Activated CD8-positive, alpha-beta T cell treated with anti-CD3 and anti-CD28 coated beads, Interleukin-2, amount 10 ng/mL, durations not matched to agents 7 days and 5 days (primary cell): ENCODE measurements around the gene GALNT11. TPM values are rescaled to one million over a fixed set of nuclear protein-coding genes. Genes with fewer than 3 reads are reported as not detected.
"Not testable (repeated sequence)": the region's sequence is repeated elsewhere in the genome, so short reads cannot be mapped to it uniquely, and the experiment has no call there.

Experiments
- ATAC-seq: fragments of 150-1000 bp; cut with Tn5 transposase; one replicate; pipeline ENCODE4 v1.10.0; 2021; ENCODE audit warnings: moderate library complexity
- CTCF ChIA-PET: fragments of 350-600 bp; sonication (Branson Sonifier 250); formaldehyde crosslinking; loops from one replicate; lab custom pipeline; 2021; ENCODE audit warnings: antibody characterized with exemption; lab: Charles Lee
- POLR2A ChIA-PET: fragments of 350-600 bp; sonication (Branson Sonifier 250); formaldehyde crosslinking; loops from one replicate; lab custom pipeline; 2021; ENCODE audit warnings: antibody characterized with exemption; lab: Charles Lee
- DNase-seq: peaks from one replicate; pipeline ENCODE4 v3.0.0-alpha.2; 2020
- H3K27ac Mint-ChIP-seq: one replicate; pipeline ENCODE4 v1.8.0; 2021; ENCODE audit warnings: mild to moderate bottlenecking, mixed read lengths
- H3K27me3 Mint-ChIP-seq: one replicate; pipeline ENCODE4 v1.8.0; 2021; ENCODE audit warnings: low read depth, mixed read lengths
- H3K36me3 Mint-ChIP-seq: one replicate; pipeline ENCODE4 v1.8.0; 2021; ENCODE audit warnings: low read depth, mixed read lengths
- H3K4me1 Mint-ChIP-seq: one replicate; pipeline ENCODE4 v1.8.0; 2021; ENCODE audit warnings: low read depth, mixed read lengths
- H3K4me3 Mint-ChIP-seq: one replicate; pipeline ENCODE4 v1.8.0; 2021; ENCODE audit warnings: mild to moderate bottlenecking, mixed read lengths
- H3K9me3 Mint-ChIP-seq: one replicate; pipeline ENCODE4 v1.8.0; 2022; ENCODE audit warnings: mixed read lengths; ENCODE audit not compliant: insufficient read depth
- total RNA-seq, 2 experiments: library from RNA; stranded (reverse); gene quantifications; one replicate each; pipeline ENCODE4 v1.2.3, GENCODE V29; 2021

The GALNT11 gene
- total RNA-seq, 2 experiments from 2014 or later = 18.4 to 20.3 TPM

- ATAC-seq = no peak
These were observed 33.8 kb downstream of the GALNT11 start for GRCh38 chr7:152059311-152059710.

GRCh38 chr7:152061086-152061485, 35.6 kb downstream of the GALNT11 start:
- DNase-seq, H3K27ac Mint-ChIP-seq, ATAC-seq, H3K4me1 Mint-ChIP-seq, H3K4me3 Mint-ChIP-seq, H3K9me3 Mint-ChIP-seq, H3K27me3 Mint-ChIP-seq, POLR2A ChIA-PET, CTCF ChIA-PET: not testable (repeated sequence)
- peaks cover 24% of the 10 kb centered on the region for H3K36me3 Mint-ChIP-seq

More at GRCh38 chr7:152059311-152059710, 33.8 kb downstream of the GALNT11 start:
- Mint-ChIP-seq H3K27me3 (no peaks in the 10 kb centered on the region), H3K4me3 (no peak overlapping the region), H3K4me1 (no peaks in the 10 kb centered on the region), H3K27ac (no peak overlapping the region), H3K36me3 (peaks cover 24% of the 10 kb centered on the region), H3K9me3 (no peaks in the 10 kb centered on the region)
- ChIA-PET POLR2A (no interaction called here), CTCF (no interaction called here)
- no peak for DNase-seq

- ATAC-seq, H3K27me3 Mint-ChIP-seq, H3K9me3 Mint-ChIP-seq, POLR2A ChIA-PET, H3K4me1 Mint-ChIP-seq, DNase-seq, H3K4me3 Mint-ChIP-seq, CTCF ChIA-PET, H3K27ac Mint-ChIP-seq: not testable (repeated sequence)
- H3K36me3 Mint-ChIP-seq = peaks cover 25% of the 10 kb centered on the region
These were observed 37.7 kb downstream of the GALNT11 start for GRCh38 chr7:152063192-152063591.

GRCh38 chr7:152063821-152064220, 38.3 kb downstream of the GALNT11 start:
- H3K27me3 Mint-ChIP-seq, POLR2A ChIA-PET, H3K27ac Mint-ChIP-seq, CTCF ChIA-PET, H3K4me1 Mint-ChIP-seq, DNase-seq, H3K9me3 Mint-ChIP-seq, ATAC-seq, H3K4me3 Mint-ChIP-seq: not testable (repeated sequence)
- peaks cover 21% of the 10 kb centered on the region for H3K36me3 Mint-ChIP-seq

- ATAC-seq, H3K27me3 Mint-ChIP-seq, H3K9me3 Mint-ChIP-seq, H3K4me1 Mint-ChIP-seq, H3K27ac Mint-ChIP-seq, CTCF ChIA-PET, H3K4me3 Mint-ChIP-seq, DNase-seq, POLR2A ChIA-PET: not testable (repeated sequence)
- peaks cover 18% of the 10 kb centered on the region for H3K36me3 Mint-ChIP-seq
These were observed 40.4 kb downstream of the GALNT11 start for GRCh38 chr7:152065800-152066344.

GRCh38 chr7:152072421-152072820, 46.9 kb downstream of the GALNT11 start:
- H3K27ac Mint-ChIP-seq = no peak overlapping the region
- H3K9me3 Mint-ChIP-seq = no peaks in the 10 kb centered on the region
- DNase-seq = no peak
- ChIA-PET POLR2A (no interaction called here), CTCF (no interaction called here)
- no peaks in the 10 kb centered on the region for H3K27me3 Mint-ChIP-seq
- H3K36me3 Mint-ChIP-seq = peaks cover 2% of the 10 kb centered on the region
- no peak overlapping the region for H3K4me3 Mint-ChIP-seq
- no peak for ATAC-seq
- H3K4me1 Mint-ChIP-seq = peaks cover 2% of the 10 kb centered on the region

- ChIA-PET CTCF (no interaction called here), POLR2A (no interaction called here)
- no peak overlapping the region for H3K27ac Mint-ChIP-seq
- peaks cover 11% of the 10 kb centered on the region for H3K4me1 Mint-ChIP-seq
- H3K27me3 Mint-ChIP-seq = no peaks in the 10 kb centered on the region
- H3K9me3 Mint-ChIP-seq = no peaks in the 10 kb centered on the region
- no peak for ATAC-seq
- no peak overlapping the region for H3K4me3 Mint-ChIP-seq
- DNase-seq = no peak
- peaks cover 2% of the 10 kb centered on the region for H3K36me3 Mint-ChIP-seq
These were observed 47.9 kb downstream of the GALNT11 start for GRCh38 chr7:152073352-152073751.

- POLR2A ChIA-PET = interaction anchor here (0.6 kb wide), 1 partner anchor 52 kb away, joined by 3 read pairs; no protein-coding TSS in a partner anchor
- H3K36me3 Mint-ChIP-seq = peaks cover 2% of the 10 kb centered on the region
- H3K27ac Mint-ChIP-seq = no peak overlapping the region
- no peak for DNase-seq
- no peaks in the 10 kb centered on the region for H3K27me3 Mint-ChIP-seq
- H3K4me1 Mint-ChIP-seq = peaks cover 18% of the 10 kb centered on the region
- no peak overlapping the region for H3K4me3 Mint-ChIP-seq
- CTCF ChIA-PET = interaction anchor here (1.4 kb wide), 1 partner anchor 418 kb away, joined by 3 read pairs; no protein-coding TSS in a partner anchor
- no peaks in the 10 kb centered on the region for H3K9me3 Mint-ChIP-seq
- no peak for ATAC-seq
These were observed 49.2 kb downstream of the GALNT11 start for GRCh38 chr7:152074673-152075072.

- POLR2A ChIA-PET = interaction anchor here (0.6 kb wide), 1 partner anchor 53 kb away, joined by 3 read pairs; no protein-coding TSS in a partner anchor
- H3K4me1 Mint-ChIP-seq = peaks cover 18% of the 10 kb centered on the region
- CTCF ChIA-PET = interaction anchor here (1.4 kb wide), 1 partner anchor 417 kb away, joined by 3 read pairs; no protein-coding TSS in a partner anchor
- H3K27ac Mint-ChIP-seq, ATAC-seq, H3K36me3 Mint-ChIP-seq, H3K4me3 Mint-ChIP-seq, H3K27me3 Mint-ChIP-seq, DNase-seq, H3K9me3 Mint-ChIP-seq: not testable (repeated sequence)
These were observed 49.9 kb downstream of the GALNT11 start for GRCh38 chr7:152075379-152075778.

- DNase-seq (peak; percentile 25), ATAC-seq (no peak)
- Mint-ChIP-seq H3K36me3 (no peaks in the 10 kb centered on the region), H3K4me3 (no peak overlapping the region), H3K27ac (no peak overlapping the region), H3K27me3 (no peaks in the 10 kb centered on the region), H3K4me1 (peaks cover 18% of the 10 kb centered on the region), H3K9me3 (no peaks in the 10 kb centered on the region)
- POLR2A ChIA-PET = interaction anchor here (0.6 kb wide), 1 partner anchor 238 kb away, joined by 3 read pairs; no protein-coding TSS in a partner anchor
- CTCF ChIA-PET = interaction anchor here (0.7 to 1.0 kb wide), 2 partner anchors 42 to 50 kb away, joined by 3 to 4 read pairs; no protein-coding TSS in a partner anchor
These were observed 50.9 kb downstream of the GALNT11 start for GRCh38 chr7:152076324-152076821.

- Mint-ChIP-seq H3K9me3 (no peaks in the 10 kb centered on the region), H3K36me3 (no peaks in the 10 kb centered on the region), H3K27ac (no peak overlapping the region), H3K27me3 (no peaks in the 10 kb centered on the region), H3K4me1 (peaks cover 18% of the 10 kb centered on the region), H3K4me3 (no peak overlapping the region)
- DNase-seq = no peak
- POLR2A ChIA-PET = no interaction called here
- ATAC-seq = no peak
- CTCF ChIA-PET = interaction anchor here (0.7 to 1.0 kb wide), 3 partner anchors 18 to 51 kb away, joined by 3 to 4 read pairs (median 4); no protein-coding TSS in a partner anchor
These were observed 51.8 kb downstream of the GALNT11 start for GRCh38 chr7:152076940-152077933.
